Activated CD8-positive, alpha-beta memory T cell treated with anti-CD3 and anti-CD28 coated beads for 4 hours (primary cell): ENCODE results near the gene CFP.

Source experiments
- DNase-seq, 2 donors: peaks; one replicate each; pipeline ENCODE4 v3.0.0-alpha.2; 2020; ENCODE audit warnings: low read depth in 2 of 2

The CFP gene

GRCh38 chrX:47637546-47638195, 7.9 kb upstream of the CFP start:
- DNase-seq: no peak

- DNase-seq: no peak
These were observed 5.3 kb upstream of the CFP start for GRCh38 chrX:47634871-47635575.

GRCh38 chrX:47633689-47634590, 4.2 kb upstream of the CFP start:
- DNase-seq: no peak

- no peak for DNase-seq
These were observed 2.9 kb upstream of the CFP start for GRCh38 chrX:47632666-47633065.

- no peak for DNase-seq
These were observed 1.9 kb upstream of the CFP start for GRCh38 chrX:47631676-47632075.

GRCh38 chrX:47628982-47629381, 748 bp downstream of the CFP start:
- DNase-seq: no peak

GRCh38 chrX:47625365-47625764, 4.4 kb downstream of the CFP start:
- DNase-seq: no peak

GRCh38 chrX:47623540-47624027, 6.1 kb downstream of the CFP start:
- no peak for DNase-seq

GRCh38 chrX:47621851-47622250, 7.9 kb downstream of the CFP start:
- DNase-seq: no peak

GRCh38 chrX:47620303-47620685, 9.4 kb downstream of the CFP start:
- DNase-seq: no peak

GRCh38 chrX:47619486-47620302, 10.0 kb downstream of the CFP start, which contains the start of gene SYN1:
SYN1 (minus strand) TSS chrX:47619857; CDS start chrX:47619728, 129 bp downstream.
- DNase-seq: peak; percentile 52 to 57

- no peak for DNase-seq
These were observed 10.7 kb downstream of the CFP start for GRCh38 chrX:47618923-47619485.

- no peak for DNase-seq
These were observed 15.1 kb downstream of the CFP start for GRCh38 chrX:47614618-47615017.

GRCh38 chrX:47613082-47613481, 16.6 kb downstream of the CFP start:
- no peak for DNase-seq

- DNase-seq: no peak
These were observed 17.3 kb downstream of the CFP start for GRCh38 chrX:47612418-47612817.

- DNase-seq: no peak
These were observed 17.8 kb downstream of the CFP start for GRCh38 chrX:47611926-47612325.

- no peak for DNase-seq
These were observed 18.2 kb downstream of the CFP start for GRCh38 chrX:47611489-47611888.

- no peak for DNase-seq
These were observed 19.2 kb downstream of the CFP start for GRCh38 chrX:47610511-47610910.

GRCh38 chrX:47608130-47608810, 21.5 kb downstream of the CFP start:
- no peak for DNase-seq

GRCh38 chrX:47607091-47607490, 22.6 kb downstream of the CFP start:
- no peak for DNase-seq

GRCh38 chrX:47605024-47605423, 24.7 kb downstream of the CFP start:
- DNase-seq: no peak
